GM21423 (cell line): ENCODE measurements around the gene ARAP1.
A peak's percentile ranks its signal among the peaks of the same experiment; 100 is the strongest.

ENCODE experiments used
- ATAC-seq: cut with Tn5 transposase; IDR thresholded peaks from one replicate; pipeline ENCODE4 v1.9.1; 2021; ENCODE audit warnings: mild to moderate bottlenecking, moderate library complexity; ENCODE audit not compliant: unreplicated experiment

Gene ARAP1

DNA sequence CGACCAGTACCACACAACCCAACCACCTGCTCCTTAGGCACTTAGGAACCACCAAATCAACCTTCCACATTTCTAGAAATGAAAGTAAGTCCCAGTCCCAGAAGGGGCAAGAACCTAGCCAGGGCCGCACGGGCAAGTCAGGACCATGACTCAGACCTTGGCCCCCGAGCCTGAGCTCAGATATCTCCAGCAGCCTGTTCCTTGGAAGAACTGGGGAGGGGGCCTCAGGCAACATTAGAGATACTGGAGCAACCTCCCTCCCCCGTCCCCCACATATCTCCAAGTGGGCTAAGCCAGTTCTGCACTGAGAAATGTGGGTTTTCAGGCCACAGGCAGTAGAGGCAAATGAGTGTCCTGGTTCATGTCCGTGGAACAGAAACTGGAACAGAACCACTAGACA lies 7.7 kb downstream of the ARAP1 start:
- ATAC-seq: no peak

DNA sequence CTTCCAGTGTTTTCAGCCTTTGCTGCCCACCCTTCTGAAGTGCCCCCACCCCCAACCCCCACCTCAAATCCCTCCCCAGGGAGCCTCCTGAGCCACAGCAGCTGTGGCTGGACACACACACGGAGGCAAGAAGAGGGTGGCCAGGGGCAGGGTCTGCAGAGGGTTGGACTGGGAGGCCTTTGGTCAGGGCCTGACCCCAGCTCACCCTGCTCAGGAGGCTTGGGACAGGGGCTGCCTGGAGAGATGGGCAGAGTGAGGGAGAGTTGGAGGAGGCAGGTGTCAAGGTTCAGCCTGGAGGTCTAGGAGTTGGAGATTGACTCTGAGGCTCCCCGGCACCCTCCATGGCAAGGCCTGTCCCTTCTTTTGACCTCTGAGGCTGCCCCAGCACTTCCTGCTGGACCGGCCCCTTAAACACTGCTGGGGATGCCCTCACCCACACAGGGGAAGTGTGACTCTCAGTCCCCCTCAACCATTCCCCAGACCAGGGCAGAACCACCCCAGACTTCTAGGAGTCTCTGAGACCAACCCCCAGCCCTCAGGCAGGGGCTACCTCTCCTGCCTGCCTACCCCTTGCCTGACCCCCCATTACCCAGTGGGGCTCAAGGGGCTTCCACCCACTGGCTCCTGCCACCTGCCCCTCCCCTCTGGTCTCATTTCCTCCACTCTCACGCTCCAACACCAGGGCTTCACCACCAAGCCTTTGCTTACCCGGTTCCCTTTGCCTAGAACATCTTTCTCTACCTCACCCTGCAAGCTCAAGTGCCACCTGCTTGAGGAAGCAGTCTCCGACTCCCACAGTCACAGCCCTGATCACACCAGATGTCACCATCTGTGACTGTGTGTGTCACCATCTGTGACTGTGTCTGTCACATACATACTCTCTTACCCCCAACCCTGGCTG lies 8.6 kb downstream of the ARAP1 start:
- peak; percentile 48 for ATAC-seq

DNA sequence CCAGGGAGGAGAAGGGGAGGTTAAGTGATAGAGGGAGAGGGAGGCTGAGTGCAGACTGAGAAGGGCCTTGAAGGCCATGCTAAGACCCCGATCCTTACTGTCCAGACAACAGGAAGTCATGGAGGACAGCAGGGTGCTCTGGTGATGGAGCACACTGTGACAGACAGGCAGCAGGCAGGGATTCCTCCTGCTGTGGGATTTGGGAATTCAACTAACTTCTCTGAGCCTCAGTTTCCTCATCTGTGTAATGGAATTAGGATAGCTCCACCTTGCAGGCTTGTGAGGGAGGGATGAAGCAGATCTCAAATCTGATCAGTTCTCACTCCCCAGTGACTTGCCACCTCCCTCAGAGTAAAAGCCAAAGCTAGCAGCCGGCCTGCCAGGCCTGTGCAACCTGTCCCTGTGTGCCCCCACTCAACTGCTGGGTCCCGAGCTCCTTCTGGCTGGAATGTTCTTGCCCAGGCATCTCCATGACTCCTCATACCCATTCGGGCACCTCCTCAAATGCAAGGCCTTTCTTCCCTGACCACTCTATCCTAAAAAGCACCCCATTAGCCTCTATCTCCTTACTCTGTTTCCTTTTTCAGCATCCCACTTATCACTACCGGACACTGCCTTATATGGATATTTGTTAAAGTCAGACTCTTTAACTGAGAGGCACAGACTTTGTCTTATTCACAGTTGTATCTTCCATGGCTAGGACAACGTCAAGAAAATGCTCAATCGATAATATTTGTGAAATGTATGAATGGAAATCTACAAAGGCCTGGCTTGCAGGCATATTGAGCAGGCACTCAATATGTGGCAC lies 9.5 kb downstream of the ARAP1 start:
- no peak for ATAC-seq

GRCh38 chr11:72741849-72742512 lies 10.2 kb downstream of the ARAP1 start:
- ATAC-seq: no peak

DNA sequence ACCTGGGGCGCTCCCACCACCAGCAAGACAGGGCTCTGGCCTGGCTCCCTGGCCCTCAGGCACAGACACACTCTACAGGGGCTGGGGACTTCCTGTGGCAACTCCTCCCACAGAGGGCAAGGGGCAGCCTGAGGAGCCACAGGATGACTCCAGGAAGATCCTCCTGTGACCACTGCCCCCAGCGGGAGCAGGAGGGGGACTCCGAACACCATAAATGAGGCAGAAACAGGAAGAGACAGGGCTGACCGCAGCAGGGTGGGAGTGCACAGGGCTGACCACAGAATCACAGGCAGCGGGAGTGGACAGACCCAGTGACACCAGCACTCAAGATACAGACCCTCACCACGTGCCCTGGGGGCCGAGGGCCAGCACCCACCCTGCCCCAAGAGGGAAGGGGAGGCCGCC lies 10.8 kb downstream of the ARAP1 start:
- ATAC-seq: no peak

GRCh38 chr11:72740562-72741428 lies 11.4 kb downstream of the ARAP1 start:
- ATAC-seq: no peak

DNA sequence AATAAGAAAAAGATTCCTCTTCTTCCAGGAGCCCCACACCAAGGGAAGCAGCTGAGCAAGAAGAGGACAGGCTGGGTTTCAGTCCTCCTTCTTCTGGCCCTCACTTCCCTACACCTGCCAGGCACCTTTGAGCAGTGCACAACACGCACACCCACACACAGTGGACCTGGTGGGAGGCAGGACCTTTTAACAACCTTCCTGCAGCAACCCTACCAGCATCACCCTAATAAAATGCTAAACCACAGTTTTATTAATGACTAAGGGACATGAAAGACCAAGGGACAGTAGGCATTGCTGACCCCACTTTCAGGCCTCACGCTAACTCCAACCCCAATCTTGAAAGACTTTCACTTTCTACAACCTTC lies 12.2 kb downstream of the ARAP1 start:
- ATAC-seq: no peak

- ATAC-seq: no peak
These were observed 12.8 kb downstream of the ARAP1 start for GRCh38 chr11:72739240-72740059.

GRCh38 chr11:72738199-72739141 lies 13.7 kb downstream of the ARAP1 start:
- ATAC-seq: peak; percentile 42

DNA sequence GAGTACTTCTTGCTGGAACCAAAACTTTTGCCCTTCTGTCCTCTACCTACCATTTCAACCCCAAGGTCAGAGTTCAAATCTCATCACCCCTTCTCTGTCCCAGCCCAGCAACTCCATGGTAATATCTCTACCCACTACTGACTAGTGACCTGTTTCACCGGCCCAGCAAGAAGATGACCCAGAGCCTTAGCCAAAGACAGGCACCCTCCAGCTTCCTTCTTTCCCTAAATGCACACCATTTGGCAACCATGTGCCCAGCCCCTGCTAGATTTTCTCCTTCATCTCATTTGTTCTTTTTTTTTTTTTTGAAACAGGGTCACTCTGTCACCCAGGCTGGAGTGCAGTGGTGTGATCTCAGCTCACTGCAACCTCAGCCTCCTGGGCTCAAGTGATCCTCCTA lies 14.9 kb downstream of the ARAP1 start:
- no peak for ATAC-seq

- peak; percentile 33 for ATAC-seq
These were observed 15.6 kb downstream of the ARAP1 start for GRCh38 chr11:72736452-72737069.

- no peak for ATAC-seq
These were observed 16.6 kb downstream of the ARAP1 start for GRCh38 chr11:72735495-72736027.

- ATAC-seq: no peak
These were observed 19.9 kb downstream of the ARAP1 start for GRCh38 chr11:72732329-72732728.

DNA sequence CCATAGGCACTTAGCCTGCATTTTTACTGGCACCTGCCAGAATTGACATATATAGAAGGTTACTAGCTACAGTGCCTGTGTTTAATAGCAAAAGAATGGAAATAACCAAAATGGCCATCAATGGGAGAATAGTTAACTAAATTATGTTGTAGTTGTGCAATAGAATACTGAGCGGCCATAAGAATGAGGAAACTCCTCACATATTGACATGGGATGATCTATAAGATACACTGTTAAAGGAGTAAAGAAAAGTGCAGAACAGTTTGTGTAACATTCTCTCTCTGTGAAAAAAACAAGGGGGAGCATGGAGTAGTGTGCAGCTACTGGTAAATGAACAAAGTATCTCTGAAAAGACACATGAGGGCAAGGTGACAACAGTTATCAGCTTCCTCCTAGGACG lies 21.5 kb downstream of the ARAP1 start:
- ATAC-seq: no peak

GRCh38 chr11:72730243-72730642 lies 22.0 kb downstream of the ARAP1 start:
- ATAC-seq: no peak

- no peak for ATAC-seq
These were observed 24.7 kb downstream of the ARAP1 start for GRCh38 chr11:72727521-72727920.

DNA sequence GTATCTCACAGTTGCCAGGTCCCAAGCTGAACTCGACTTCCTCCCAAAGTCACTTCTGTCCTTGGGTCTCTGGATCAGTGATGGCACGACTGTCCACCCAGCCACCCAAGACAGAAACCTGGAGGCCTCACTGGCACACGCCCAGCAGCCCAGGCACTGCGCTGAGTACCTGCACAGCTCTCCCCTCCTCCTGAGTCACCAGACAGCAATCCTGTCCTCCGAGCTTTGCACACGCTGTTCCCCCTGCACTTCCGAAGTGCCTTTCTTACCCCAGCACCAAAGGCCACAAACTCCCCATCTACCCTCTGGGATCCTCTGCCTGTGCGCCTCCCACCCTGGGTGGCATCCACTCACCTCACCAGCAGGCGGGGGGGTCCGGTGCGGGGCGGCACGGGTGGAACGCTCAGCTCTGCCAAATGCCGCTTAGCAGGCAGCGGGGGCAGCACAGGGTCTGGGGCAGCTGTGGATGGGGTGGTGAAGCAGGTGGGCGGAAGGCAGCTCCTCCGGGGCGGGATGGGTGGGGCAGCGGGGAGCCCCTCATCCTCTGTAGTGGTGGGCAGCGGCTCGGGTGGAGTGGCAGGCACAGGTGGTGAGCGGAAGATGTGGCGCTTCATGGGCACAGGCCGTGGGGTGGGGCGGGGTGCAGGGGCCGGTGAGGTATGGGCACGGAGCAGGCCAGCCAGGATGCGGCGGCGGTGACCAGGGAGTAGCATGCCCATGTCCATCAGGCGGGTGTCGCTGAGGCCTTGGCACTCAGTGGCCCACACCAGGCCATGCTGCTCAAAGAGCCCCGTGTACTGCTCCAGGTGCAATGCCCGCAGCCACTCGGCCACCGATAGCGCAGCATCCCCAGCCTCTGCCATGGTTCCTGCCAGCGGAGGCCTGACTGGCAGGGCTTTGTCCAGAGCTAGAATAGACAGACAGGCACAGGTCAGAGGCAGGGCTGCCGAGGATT lies 25.7 kb downstream of the ARAP1 start:
- no peak for ATAC-seq
